K562 (cell line): ENCODE data around the gene MRPS18B. TPM values are rescaled to one million over a fixed set of nuclear protein-coding genes. Genes with fewer than 3 reads are reported as not detected.
A peak's percentile ranks its signal among the peaks of the same experiment; 100 is the strongest.

Experiments
- BDP1 ChIP-seq: IDR thresholded peaks from 3 replicates; pipeline ENCODE4 v1.6.1; 2011; ENCODE audit not compliant: insufficient read length, insufficient read depth
- ETV1 ChIP-seq: fragments of 450-650 bp; conservative IDR thresholded peaks from 2 replicates; pipeline ENCODE4 v1.6.1; 2016; ENCODE audit warnings: missing genetic modification characterization, control low read depth, low read depth, missing compliant biosample characterization
- GABPA ChIP-seq: fragments of 200-800 bp; sonication (Bioruptor generic); conservative IDR thresholded peaks from 2 replicates; pipeline ENCODE4 v1.6.1; 2016; ENCODE audit warnings: low read depth, missing genetic modification characterization, missing compliant biosample characterization
- GATAD2B ChIP-seq: fragments of 450-650 bp; IDR thresholded peaks from 2 replicates; pipeline ENCODE4 v1.6.1; 2017; ENCODE audit warnings: mild to moderate bottlenecking, borderline replicate concordance
- HDAC1 ChIP-seq, 2 experiments: fragments of 450-650 bp; IDR thresholded peaks; 2 replicates each; pipeline ENCODE4 v1.6.1; 2016 to 2017; ENCODE audit warnings: inconsistent platforms in 1 of 2, mild to moderate bottlenecking in 1 of 2, moderate library complexity in 1 of 2
- KDM2B ChIP-seq: fragments of 250-450 bp; sonication (Bioruptor Pico); IDR thresholded peaks from 2 replicates; pipeline ENCODE4 v1.8.0; 2021; ENCODE audit warnings: mild to moderate bottlenecking, moderate library complexity
- MBD2 ChIP-seq: sonication (generic); IDR thresholded peaks from 2 replicates; pipeline ENCODE4 v1.6.1; 2016; ENCODE audit warnings: low read depth, borderline replicate concordance
- NFIC ChIP-seq: fragments of 450-650 bp; IDR thresholded peaks from 2 replicates; pipeline ENCODE4 v1.6.1; 2017; ENCODE audit warnings: mild to moderate bottlenecking, inconsistent platforms
- PATZ1 ChIP-seq: fragments of 250-450 bp; sonication (Bioruptor Pico); IDR thresholded peaks from 2 replicates; pipeline ENCODE4 v1.5.0; 2020; ENCODE audit warnings: mild to moderate bottlenecking, borderline replicate concordance
- POLR2AphosphoS2 ChIP-seq: IDR thresholded peaks from 2 replicates; pipeline ENCODE4 v1.6.1; 2012; ENCODE audit warnings: low read length, improper control_type of control experiment
- POLR2H ChIP-seq: IDR thresholded peaks from 2 replicates; pipeline ENCODE4 v1.6.1; 2016; ENCODE audit warnings: missing genetic modification characterization, low read depth, mild to moderate bottlenecking, control low read depth, missing compliant biosample characterization, moderate library complexity
- RBFOX2 ChIP-seq: fragments of 200-400 bp; formaldehyde crosslinking; IDR thresholded peaks from 2 replicates; pipeline ENCODE4 v1.6.1; 2017; ENCODE audit warnings: low read depth, mild to moderate bottlenecking, low read length, moderate library complexity
- SUPT5H ChIP-seq: fragments of 450-650 bp; IDR thresholded peaks from 2 replicates; pipeline ENCODE4 v1.6.1; 2016
- TAF9B ChIP-seq: fragments of 450-650 bp; IDR thresholded peaks from 2 replicates; pipeline ENCODE4 v1.6.1; 2018; ENCODE audit warnings: mild to moderate bottlenecking; ENCODE audit not compliant: partially characterized antibody
- VEZF1 ChIP-seq: fragments of 200-800 bp; sonication (Bioruptor generic); IDR thresholded peaks from 2 replicates; pipeline ENCODE4 v1.6.1; 2017; ENCODE audit warnings: missing genetic modification characterization, missing compliant biosample characterization
- ZFX ChIP-seq: sonication (generic); formaldehyde crosslinking; IDR thresholded peaks from 2 replicates; pipeline ENCODE4 v1.8.0; 2022; ENCODE audit warnings: mild to moderate bottlenecking, missing genetic modification reagents, moderate library complexity
- ZNF324 ChIP-seq: fragments of 250-450 bp; sonication (Bioruptor Pico); IDR thresholded peaks from 2 replicates; pipeline ENCODE4 v1.4.0; 2020; ENCODE audit warnings: mild to moderate bottlenecking
- ZNF830 ChIP-seq: fragments of 250-450 bp; sonication (Bioruptor Pico); IDR thresholded peaks from 2 replicates; pipeline ENCODE4 v1.5.0; 2021; ENCODE audit warnings: mild to moderate bottlenecking
- polyA plus RNA-seq, 8 experiments: library from polyadenylated mRNA; depleted of rRNA in 4 of 8; stranded (reverse) in 5 of 8; unstranded in 3 of 8; fragments of >200 nt; fragmentation: Nextera tagmentation in 2 of 8; fragmentation: Illumina TruSeq in 1 of 8; extraction: Ambion mirVana in 2 of 8; extraction: Trizol in 1 of 8; gene quantifications; 2 replicates each; pipeline versions ENCODE4 v1.2.1 to v1.2.3, GENCODE V29; 2011 to 2014; ENCODE audit warnings: inconsistent platforms in 1 of 8, missing spikeins in 1 of 8
- total RNA-seq, 7 experiments: library from RNA; depleted of rRNA in 6 of 7; stranded (reverse); fragments of >200 nt in 6 of 7; fragmentation: Illumina TruSeq in 2 of 7; extraction: Trizol in 2 of 7; gene quantifications; 2 replicates each; pipeline versions ENCODE4 v1.2.1 to v1.2.3, GENCODE V29; 2011 to 2021; ENCODE audit warnings: low replicate concordance in 1 of 7
- TF ChIP-seq, protein P1 (sequence below), 2 experiments: IDR thresholded peaks; 2 replicates each; pipeline ENCODE4 v1.6.1; 2012; ENCODE audit warnings: improper control_type of control experiment in 2 of 2, low read depth in 2 of 2, low read length in 2 of 2, borderline replicate concordance in 1 of 2

Gene MRPS18B
- total and polyA plus RNA-seq, 9 of the 15 experiments (the other 6 are each of a cell fraction or from before 2014, with no cell fraction given): 132 to 383 (median 178) TPM

DNA sequence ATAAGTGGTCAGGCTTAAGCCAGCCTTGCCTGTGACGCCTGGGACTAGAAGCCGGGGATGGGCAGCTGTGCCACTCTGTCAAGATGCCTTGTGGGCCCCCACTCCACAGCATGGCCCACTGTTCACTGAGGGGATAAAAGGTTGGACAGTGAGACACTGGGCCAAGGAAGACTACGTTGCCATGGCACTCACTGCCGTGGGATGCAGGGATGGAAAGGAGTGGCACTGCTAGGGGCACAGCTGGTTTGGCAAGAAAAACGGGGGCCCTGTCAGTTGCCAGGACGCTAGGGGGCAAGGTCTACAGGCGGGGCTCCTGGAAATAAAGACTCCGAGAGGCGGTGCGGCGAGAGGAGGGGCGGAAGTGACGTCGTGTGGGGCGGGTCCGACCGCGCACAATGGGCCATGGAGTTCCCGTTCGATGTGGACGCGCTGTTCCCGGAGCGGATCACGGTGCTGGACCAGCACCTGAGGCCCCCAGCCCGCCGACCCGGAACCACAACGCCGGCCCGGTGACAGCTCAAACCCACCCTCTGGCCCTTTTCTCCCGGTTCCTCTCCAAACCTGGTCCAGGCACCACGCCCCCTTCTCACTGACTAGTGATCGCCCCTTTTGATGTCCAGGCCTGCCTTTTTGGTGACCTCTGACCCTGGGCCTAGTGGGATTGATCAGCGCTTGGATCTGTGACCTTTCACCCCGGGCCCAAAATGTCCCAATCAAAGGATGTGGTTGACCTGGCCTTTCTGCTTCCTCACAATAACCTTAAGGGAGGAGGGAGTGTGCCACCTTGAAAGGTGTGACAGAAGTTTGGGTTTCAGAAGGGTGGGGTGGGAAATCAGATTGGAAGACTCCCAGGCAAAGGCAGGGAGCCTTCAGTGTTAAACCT, 9.1 kb downstream of the MRPS18B start, which contains the start of gene ATAT1 (continued):
- 0 out of 2 replicates have a peak, but pooled peaks have one; percentile 25 for TF ChIP-seq MBD2
- TF ChIP-seq POLR2AphosphoS2: peak; percentile 97
- no peak for TF ChIP-seq BDP1
- TF ChIP-seq KDM2B (CRISPR knock-in tag): no peak
- 0 out of 2 replicates have a peak, but pooled peaks have one; percentile 29 for TF ChIP-seq ETV1 (tag)
- 0 out of 2 replicates have a peak, but pooled peaks have one; percentile 37 for TF ChIP-seq PATZ1 (CRISPR knock-in tag)
- peak; percentile 78 for TF ChIP-seq RBFOX2
- TF ChIP-seq POLR2H (tag): no peak
- TF ChIP-seq TAF9B: no peak
- peak; percentile 51 for TF ChIP-seq ZFX (CRISPR knock-in tag)
- 0 out of 2 replicates have a peak, but pooled peaks have one; percentile 32 for TF ChIP-seq ZNF830 (CRISPR knock-in tag)
- TF ChIP-seq GATAD2B: no peak
- 0 out of 2 replicates have a peak, but pooled peaks have one; percentile 22 for TF ChIP-seq ZNF324 (CRISPR knock-in tag)
- TF ChIP-seq, protein P1, sequence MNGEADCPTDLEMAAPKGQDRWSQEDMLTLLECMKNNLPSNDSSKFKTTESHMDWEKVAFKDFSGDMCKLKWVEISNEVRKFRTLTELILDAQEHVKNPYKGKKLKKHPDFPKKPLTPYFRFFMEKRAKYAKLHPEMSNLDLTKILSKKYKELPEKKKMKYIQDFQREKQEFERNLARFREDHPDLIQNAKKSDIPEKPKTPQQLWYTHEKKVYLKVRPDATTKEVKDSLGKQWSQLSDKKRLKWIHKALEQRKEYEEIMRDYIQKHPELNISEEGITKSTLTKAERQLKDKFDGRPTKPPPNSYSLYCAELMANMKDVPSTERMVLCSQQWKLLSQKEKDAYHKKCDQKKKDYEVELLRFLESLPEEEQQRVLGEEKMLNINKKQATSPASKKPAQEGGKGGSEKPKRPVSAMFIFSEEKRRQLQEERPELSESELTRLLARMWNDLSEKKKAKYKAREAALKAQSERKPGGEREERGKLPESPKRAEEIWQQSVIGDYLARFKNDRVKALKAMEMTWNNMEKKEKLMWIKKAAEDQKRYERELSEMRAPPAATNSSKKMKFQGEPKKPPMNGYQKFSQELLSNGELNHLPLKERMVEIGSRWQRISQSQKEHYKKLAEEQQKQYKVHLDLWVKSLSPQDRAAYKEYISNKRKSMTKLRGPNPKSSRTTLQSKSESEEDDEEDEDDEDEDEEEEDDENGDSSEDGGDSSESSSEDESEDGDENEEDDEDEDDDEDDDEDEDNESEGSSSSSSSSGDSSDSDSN (IDR thresholded peaks at IDR 0.05; ENCODE audit: borderline replicate concordance in 1 of 2, low read depth in 2 of 2, low read length in 2 of 2): no peak
- TF ChIP-seq NFIC: no peak
- peak; percentile 83 for TF ChIP-seq GABPA
- TF ChIP-seq SUPT5H: peak; percentile 77
- TF ChIP-seq HDAC1 (IDR thresholded peaks at IDR 0.05): peak in 1 of 2 experiments; percentile 31; a peak in 1 of 4 replicates
- peak; percentile 33; the same call in 1 of the 2 replicates for TF ChIP-seq VEZF1
